Stimulated activated CD8-positive, alpha-beta memory T cell treated with anti-CD3 and anti-CD28 coated beads, Interleukin-15, amount 100 ng/mL, for 48 hours (primary cell): ENCODE data around the gene KHDRBS2.

Experiments used
- DNase-seq, 2 donors: peaks; one replicate each; pipeline ENCODE4 v3.0.0-alpha.2; 2020; ENCODE audit warnings: low read depth in 2 of 2

The KHDRBS2 gene

GRCh38 chr6:62035952-62036351 lies 250.1 kb downstream of the KHDRBS2 start:
- no peak for DNase-seq

- no peak for DNase-seq
These were observed 272.3 kb downstream of the KHDRBS2 start for GRCh38 chr6:62013719-62014118.

GRCh38 chr6:62009445-62009844 lies 276.6 kb downstream of the KHDRBS2 start:
- no peak for DNase-seq

DNA sequence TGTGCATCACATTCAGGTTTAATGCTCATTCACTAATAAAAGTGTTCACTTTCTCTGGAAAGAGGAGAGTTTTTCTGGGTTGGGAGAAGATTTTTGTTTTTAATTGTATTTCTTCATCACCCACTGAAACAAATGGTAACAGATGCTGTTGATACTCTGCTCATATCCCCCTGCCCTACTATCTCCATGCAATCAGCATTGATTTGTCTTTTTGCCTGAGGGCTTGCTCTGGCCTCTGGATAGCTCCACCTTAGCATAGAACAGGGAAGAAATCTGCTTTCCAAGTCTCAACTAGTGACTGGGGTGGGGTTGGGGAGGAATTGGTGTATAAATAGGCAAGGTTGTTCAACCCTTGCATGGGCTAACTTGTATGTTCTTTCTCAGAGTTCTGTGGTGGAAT lies 296.4 kb downstream of the KHDRBS2 start:
- DNase-seq = no peak

GRCh38 chr6:61980622-61981021 lies 305.4 kb downstream of the KHDRBS2 start:
- DNase-seq = no peak

DNA sequence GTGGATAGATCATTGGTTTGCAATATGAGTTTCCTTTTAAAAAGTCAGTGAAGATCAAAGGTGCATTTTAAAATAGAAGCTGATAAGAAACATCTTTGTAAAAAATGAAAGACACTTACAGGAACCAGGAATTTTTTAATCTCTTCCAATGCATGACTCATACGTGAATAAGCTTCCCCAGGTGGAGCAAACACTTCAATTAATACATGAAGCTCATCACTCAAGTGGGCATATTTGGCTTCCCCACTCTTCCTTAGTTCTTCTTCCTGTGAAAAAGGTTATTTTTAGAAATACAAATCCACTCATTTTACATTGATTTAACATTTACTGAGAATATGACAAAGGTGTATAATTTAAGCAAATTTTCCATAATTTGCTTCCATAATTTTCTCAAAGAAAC lies 308.1 kb downstream of the KHDRBS2 start:
- DNase-seq = no peak

DNA sequence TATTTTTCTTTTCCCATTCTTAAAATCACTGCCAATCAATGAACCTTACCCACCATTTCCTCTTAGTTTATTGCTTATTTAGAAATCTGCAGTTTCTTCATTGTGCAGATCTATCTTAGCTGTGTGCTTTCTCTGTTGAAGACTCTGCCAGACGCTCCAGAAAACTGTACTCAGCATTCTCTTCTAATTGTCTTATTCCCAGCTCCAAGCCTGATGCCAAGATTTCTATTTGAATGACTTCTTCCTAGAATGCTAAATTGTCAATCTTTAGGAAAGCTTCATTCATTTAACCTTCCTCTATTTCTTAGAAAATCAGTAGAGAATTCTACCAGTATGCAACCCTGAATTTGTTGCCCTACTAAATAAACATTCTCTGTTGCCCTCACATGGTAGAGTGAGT lies 308.9 kb downstream of the KHDRBS2 start:
- no peak for DNase-seq

GRCh38 chr6:61959196-61959595 lies 326.8 kb downstream of the KHDRBS2 start:
- DNase-seq = no peak

- no peak for DNase-seq
These were observed 332.2 kb downstream of the KHDRBS2 start for GRCh38 chr6:61953851-61954250.

GRCh38 chr6:61951586-61951985 lies 334.4 kb downstream of the KHDRBS2 start:
- no peak for DNase-seq

DNA sequence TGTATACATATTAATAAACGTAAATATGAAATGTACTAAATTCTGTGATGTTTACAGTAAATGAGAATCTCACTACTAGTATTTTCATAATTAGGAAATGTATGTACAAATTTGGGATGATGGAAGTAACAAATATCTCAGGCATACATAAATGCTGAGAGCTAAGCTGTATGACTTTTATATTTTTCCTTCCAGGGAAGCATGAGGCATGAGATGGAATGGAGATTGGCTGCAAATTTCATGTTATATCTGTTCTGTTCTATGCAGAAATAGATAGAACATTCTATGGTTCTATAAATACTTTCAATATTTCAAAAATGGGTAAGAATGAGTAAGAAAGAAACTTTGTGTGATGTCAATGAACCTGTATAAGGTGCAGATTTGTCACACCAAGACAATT lies 335.2 kb downstream of the KHDRBS2 start:
- DNase-seq = no peak

GRCh38 chr6:61949971-61950370 lies 336.1 kb downstream of the KHDRBS2 start:
- DNase-seq = no peak

DNA sequence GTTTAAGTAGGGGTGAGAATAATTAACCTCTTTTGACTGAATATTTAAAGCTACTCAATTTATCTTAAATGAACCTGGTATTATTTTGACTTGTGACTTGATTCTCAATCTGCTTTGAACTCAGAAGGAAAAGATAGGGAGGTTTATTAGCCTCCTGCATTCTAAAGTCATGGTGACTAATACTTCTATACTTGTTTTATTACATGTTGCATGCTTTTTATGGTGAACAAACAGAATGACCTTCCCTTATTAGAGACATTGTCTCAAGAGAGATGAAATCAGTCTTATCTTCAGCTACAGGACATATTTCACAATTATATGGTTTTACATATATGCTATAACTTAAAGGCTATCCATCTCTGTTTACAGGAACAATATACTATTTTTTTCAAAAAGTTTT lies 336.9 kb downstream of the KHDRBS2 start:
- no peak for DNase-seq

DNA sequence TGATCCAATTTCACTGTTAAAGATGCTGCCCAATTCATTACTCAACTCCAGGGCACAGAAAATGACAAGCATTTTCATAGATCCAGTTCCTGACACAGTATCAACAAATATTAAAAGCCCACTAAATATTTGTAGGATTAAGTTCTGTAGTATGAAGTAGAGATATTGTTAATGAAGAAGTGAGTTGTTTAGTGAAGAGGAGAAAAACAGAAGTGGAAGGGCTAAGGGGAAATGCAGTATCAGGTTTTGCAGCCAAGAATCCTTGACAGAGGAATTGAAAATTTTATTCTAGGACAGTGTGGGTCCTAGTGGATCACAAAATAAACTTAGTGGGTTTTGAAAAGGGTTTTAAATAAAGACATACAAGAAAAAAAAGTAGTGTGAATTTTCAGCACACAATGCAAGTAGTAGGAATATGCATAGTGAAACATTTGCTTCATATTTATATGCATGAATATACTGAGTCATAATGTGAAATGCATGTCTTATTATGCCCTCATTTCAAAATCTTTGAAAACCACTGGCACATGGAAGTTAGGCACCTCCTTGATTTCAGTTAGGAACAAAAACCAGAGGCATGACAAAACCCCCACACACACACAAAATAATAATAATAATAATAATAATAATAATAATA lies 338.6 kb downstream of the KHDRBS2 start:
- DNase-seq = no peak

DNA sequence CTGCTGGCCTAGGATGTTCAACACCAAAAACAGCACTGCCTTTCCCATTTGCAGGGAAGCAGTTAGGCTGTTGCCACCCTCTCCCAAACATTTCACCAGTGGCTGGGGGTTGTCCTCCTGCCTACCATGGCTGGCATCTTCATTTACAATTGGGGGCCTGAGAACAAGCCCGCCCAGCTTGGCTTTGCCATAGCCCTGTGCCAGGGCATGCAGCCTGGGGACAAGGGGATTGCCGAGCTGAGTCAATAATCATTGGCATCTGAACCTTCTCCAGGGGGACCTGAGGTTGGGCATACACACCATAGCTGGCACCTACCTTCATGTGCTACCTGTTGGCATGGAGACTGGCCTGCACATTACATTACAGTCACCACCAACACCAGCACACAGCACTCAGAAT lies 345.1 kb downstream of the KHDRBS2 start:
- no peak for DNase-seq

- no peak for DNase-seq
These were observed 350.7 kb downstream of the KHDRBS2 start for GRCh38 chr6:61935242-61935846.

GRCh38 chr6:61909486-61909885 lies 376.5 kb downstream of the KHDRBS2 start:
- DNase-seq = no peak

DNA sequence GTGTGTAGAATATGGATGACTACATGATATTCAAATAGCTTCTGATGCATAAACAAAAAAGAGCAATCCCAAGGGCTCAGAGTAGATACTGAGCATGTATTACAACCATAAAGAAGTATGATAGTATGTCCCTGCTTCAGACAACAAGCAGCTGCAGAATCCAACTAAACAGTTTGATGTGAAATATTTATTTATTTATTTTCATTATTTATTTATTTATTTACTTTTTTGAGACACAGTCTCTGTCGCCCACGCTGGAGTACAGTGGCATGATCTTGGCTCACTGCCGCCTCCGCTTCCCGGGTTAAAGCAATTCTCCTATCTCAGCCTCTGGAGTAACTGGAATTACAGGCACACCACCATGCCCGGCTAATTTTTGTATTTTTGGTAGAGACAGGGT lies 384.3 kb downstream of the KHDRBS2 start:
- DNase-seq = no peak

DNA sequence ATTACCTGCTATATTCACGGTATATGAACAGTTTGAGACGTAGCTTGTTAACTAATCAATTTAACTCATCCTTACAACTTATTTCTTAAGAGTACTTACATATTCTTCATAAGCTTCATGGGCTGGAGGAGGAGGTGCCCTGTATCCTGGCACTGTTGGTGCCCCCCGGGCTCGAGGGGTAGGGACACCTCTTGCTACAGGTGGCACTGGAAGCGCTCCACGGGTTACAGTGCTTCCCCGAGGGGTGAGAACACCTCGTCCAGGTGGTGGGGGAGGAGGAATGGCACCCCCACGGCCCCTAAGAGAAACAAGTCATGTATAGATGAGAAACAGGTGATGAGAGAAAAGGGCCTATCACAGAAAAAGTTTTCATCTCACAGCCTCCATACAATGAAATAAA lies 391.5 kb downstream of the KHDRBS2 start:
- DNase-seq = no peak

- DNase-seq = no peak
These were observed 398.6 kb downstream of the KHDRBS2 start for GRCh38 chr6:61887423-61887822.

DNA sequence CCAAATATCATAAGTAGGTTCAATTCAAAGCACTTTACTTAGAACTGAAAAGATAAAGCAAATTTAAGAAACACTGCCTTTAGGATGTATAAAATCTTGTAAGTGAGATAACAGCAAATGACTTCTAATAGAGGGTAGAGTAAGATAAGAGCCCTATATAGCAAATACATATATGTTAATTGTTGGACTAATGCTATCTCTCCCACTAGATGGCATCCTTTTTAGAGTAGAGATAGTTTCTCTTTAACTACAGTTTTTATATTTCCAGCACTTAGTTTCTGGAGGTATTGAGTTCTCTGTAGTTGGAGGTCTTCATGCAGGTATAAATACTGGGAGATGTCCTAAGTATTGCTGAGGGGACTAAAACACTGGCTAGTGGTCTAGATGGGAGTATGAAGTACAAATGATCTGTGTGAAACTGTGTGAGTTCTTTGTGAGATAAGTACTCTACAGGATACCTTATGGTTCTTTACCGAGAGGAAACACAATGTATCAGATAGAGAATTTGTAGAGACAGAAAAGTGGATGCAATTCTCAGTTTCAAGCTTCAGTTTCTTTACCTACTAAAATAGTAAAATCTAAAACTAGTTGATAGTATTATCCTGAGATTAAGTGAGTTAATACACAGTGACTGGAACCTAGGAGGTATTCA lies 399.3 kb downstream of the KHDRBS2 start:
- DNase-seq = no peak

DNA sequence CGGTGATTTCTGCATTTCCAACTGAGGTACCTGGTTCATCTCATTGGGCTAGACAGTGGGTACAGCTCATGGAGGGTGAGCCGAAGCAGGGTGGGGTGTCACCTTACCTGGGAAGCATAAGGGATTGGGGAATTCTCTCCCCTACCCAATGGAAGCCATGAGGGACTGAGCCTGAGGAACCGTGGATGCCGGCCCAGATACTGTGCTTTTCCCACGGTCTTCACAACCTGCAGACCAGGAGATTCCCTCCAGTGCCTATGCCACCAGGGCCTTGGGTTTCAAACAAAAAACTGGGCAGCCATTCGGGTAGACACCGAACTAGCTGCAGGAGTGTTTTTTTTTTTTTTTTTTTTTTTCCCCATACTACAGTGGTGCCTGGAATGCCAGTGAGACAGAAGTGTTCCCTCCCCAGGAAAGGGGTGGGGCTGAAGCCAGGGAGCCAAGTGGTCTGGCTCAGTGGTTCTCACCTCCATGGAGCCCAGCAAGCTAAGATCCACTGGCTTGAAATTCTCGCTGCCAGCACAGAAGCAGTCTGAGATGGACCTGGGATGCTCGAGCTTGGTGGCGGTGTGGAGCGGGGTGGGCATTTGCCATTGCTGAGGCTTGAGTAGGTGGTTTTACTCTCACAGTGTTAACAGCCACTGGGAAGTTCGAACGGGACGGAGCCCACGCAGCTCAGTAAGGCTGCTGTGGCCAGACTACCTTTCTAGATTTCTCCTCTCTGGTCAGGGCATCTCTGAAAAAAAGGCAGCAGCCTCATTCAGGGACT lies 416.2 kb downstream of the KHDRBS2 start:
- DNase-seq = no peak
